ENCODE data around the gene CGRRF1. TPM values are rescaled to one million over a fixed set of nuclear protein-coding genes. Genes with fewer than 3 reads are reported as not detected.

Gene CGRRF1
- total RNA-seq, 4 donors from 2014 or later, result 5.7 to 14.0 (median 10.2) TPM

- intact Hi-C loops (cut with DNase I; ENCODE audit: low total_unique reads), result no loop called here
- WGBS, 2 donors, result 27 to 36% methylated on average over 4 of the region's 4 CpGs
- TF ChIP-seq CTCF (IDR thresholded peaks at IDR 0.05), result no peak
- no peak for TF ChIP-seq POLR2A (IDR thresholded peaks at IDR 0.05)
- no peak for DNase-seq (ENCODE audit: low spot score in 2 of 2)
- H3K4me3 ChIP-seq (ENCODE audit: low read depth, poor library complexity, severe bottlenecking), result no peak overlapping the region
These were observed 21.9 kb upstream of the CGRRF1 start for GRCh38 chr14:54487771-54488170.

GRCh38 chr14:54488318-54488645 lies 21.4 kb upstream of the CGRRF1 start:
- TF ChIP-seq CTCF (IDR thresholded peaks at IDR 0.05) (no peak), POLR2A (IDR thresholded peaks at IDR 0.05) (no peak)
- H3K4me3 ChIP-seq (ENCODE audit: low read depth, poor library complexity, severe bottlenecking), result peak overlapping the region; percentile 85
- WGBS, 2 donors, result 0 to 1% methylated on average over 8 to 9 of the region's 9 CpGs
- intact Hi-C loops (cut with DNase I; ENCODE audit: low total_unique reads), result no loop called here
- no peak for DNase-seq (ENCODE audit: low spot score in 2 of 2)

- TF ChIP-seq POLR2A (IDR thresholded peaks at IDR 0.05) (no peak), CTCF (IDR thresholded peaks at IDR 0.05) (no peak)
- H3K4me3 ChIP-seq (ENCODE audit: low read depth, poor library complexity, severe bottlenecking), result peak within 1 kb of the TSS; percentile 85
- peak; percentile 90 to 98 for DNase-seq (ENCODE audit: low spot score in 2 of 2)
- intact Hi-C loops (cut with DNase I; ENCODE audit: low total_unique reads), result no loop called here
- 0 to 2% methylated on average over 31 to 33 of the region's 51 CpGs for WGBS, 2 donors
These were observed 20.9 kb upstream of the CGRRF1 start, which contains the start of gene GMFB for GRCh38 chr14:54488646-54489317. GMFB (minus strand) TSS chr14:54488980; CDS start chr14:54488927, 53 bp downstream.

- 19 to 21% methylated on average over 5 of the region's 5 CpGs for WGBS, 2 donors
- DNase-seq (ENCODE audit: low spot score in 2 of 2), result no peak
- TF ChIP-seq CTCF (IDR thresholded peaks at IDR 0.05), result no peak
- no peak for TF ChIP-seq POLR2A (IDR thresholded peaks at IDR 0.05)
- no peak overlapping the region for H3K4me3 ChIP-seq (ENCODE audit: low read depth, poor library complexity, severe bottlenecking)
- intact Hi-C loops (cut with DNase I; ENCODE audit: low total_unique reads), result no loop called here
These were observed 20.4 kb upstream of the CGRRF1 start for GRCh38 chr14:54489318-54489683.

- no peak for DNase-seq (ENCODE audit: low spot score in 2 of 2)
- WGBS, 2 donors, result 74 to 88% methylated on average over 4 of the region's 4 CpGs
- intact Hi-C loops (cut with DNase I; ENCODE audit: low total_unique reads), result no loop called here
- TF ChIP-seq POLR2A (IDR thresholded peaks at IDR 0.05) (no peak), CTCF (IDR thresholded peaks at IDR 0.05) (no peak)
- H3K4me3 ChIP-seq (ENCODE audit: low read depth, poor library complexity, severe bottlenecking), result no peak overlapping the region
These were observed 19.8 kb upstream of the CGRRF1 start for GRCh38 chr14:54489731-54490444.

Measured in lower leg skin (tissue), 4 donors.